Heart left ventricle (tissue), 13 donors: ENCODE data around the gene CNP.

Source experiments
- POLR2A ChIP-seq, 2 donors: fragments of 450-650 bp; IDR thresholded peaks; one replicate each; pipeline ENCODE4 v1.6.1; 2017; ENCODE audit warnings: antibody characterized with exemption in 2 of 2, mild to moderate bottlenecking in 2 of 2, moderate library complexity in 2 of 2
- TF ChIP-seq, protein P1 (sequence below), 12 donors: fragments of 200-600 bp; sonication (generic) in 4 of 12; IDR thresholded peaks; one replicate each; pipeline versions ENCODE4 v1.5.0 to v1.8.0; 2018 to 2022; ENCODE audit warnings: antibody characterized with exemption in 12 of 12, mild to moderate bottlenecking in 5 of 12
- donor health status: ischemic (EF 13 %, LVEDD 7.1; RV severe dilation, severe dysfunction).
- donor health status: DM: no; HTN: yes; CAD: no.
- donor health status: DM: no; HTN: no; CAD: no.
- donor health status: ischemic (EF 25% LVEDD 6.9; RV normal size, moderate dysfunction).
- donor health status: ischemic (EF 25% LVEDD 5.7; RV mildly dilated, moderate dysfunction).
- donor health status: ischemic (EF 35%, LVEDD 5.7; RV mildly dilated, moderate dysfunction).
- donor health status: nonischemic (EF 11% LVEDD 7.7; RV severe dilation, severe dysfunction).
- donor health status: DM: yes; HTN: yes; CAD: no.
- donor health status: PGD.
- donor health status: ischemic (EF 29% LVEDD 5.4; RV normal size, mild dysfunction).
- donor health status: nonischemic (EF 23%, LVEDD 6.1; RV moderate dilation, normal function).

DNA sequence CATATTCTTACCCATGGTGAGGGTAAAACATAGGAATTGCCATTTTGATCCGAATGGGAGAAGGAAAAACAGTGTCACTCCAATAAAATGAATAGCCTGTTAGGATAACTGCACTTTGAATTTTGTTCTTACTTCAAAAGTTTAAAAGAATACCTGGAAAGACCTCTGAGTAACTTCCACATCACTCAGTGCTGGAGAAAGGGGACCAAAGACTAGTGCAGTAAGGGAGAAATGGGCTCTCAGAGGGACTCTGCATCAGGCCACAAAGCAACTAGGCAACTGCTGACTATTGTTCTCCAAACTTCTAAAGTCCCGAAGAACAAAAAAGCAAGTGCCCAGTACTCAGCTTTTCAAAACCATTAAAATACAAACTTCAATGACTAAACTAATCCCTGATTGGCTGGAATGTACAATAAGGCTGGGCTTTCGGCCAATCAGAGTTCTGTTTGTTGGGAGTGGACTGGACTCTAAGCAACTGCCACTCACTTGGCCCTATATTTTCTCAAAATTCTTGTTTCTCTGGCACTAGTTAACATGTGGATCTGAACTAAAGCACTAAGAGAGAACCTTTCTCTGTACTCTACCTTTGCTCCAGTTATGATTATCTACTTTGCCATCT lies 44.4 kb downstream of the CNP start:
- TF ChIP-seq, protein P1, sequence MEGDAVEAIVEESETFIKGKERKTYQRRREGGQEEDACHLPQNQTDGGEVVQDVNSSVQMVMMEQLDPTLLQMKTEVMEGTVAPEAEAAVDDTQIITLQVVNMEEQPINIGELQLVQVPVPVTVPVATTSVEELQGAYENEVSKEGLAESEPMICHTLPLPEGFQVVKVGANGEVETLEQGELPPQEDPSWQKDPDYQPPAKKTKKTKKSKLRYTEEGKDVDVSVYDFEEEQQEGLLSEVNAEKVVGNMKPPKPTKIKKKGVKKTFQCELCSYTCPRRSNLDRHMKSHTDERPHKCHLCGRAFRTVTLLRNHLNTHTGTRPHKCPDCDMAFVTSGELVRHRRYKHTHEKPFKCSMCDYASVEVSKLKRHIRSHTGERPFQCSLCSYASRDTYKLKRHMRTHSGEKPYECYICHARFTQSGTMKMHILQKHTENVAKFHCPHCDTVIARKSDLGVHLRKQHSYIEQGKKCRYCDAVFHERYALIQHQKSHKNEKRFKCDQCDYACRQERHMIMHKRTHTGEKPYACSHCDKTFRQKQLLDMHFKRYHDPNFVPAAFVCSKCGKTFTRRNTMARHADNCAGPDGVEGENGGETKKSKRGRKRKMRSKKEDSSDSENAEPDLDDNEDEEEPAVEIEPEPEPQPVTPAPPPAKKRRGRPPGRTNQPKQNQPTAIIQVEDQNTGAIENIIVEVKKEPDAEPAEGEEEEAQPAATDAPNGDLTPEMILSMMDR (IDR thresholded peaks at IDR 0.05) = no peak
- no peak for TF ChIP-seq POLR2A (IDR thresholded peaks at IDR 0.05)
